GM12875 (cell line): ENCODE data around the gene TLE4.

Experiments used
- H3K4me3 ChIP-seq: one replicate; pipeline ENCODE4 v1.5.1; 2011; ENCODE audit warnings: low read depth, low read length, control low read depth
- TF ChIP-seq, protein P1 (sequence below): IDR thresholded peaks from 2 replicates; pipeline ENCODE4 v1.5.1; 2011; ENCODE audit warnings: low read depth, mild to moderate bottlenecking, control low read depth, inconsistent platforms, low read length, moderate library complexity, borderline replicate concordance; ENCODE audit not compliant: insufficient read depth

Gene TLE4

DNA sequence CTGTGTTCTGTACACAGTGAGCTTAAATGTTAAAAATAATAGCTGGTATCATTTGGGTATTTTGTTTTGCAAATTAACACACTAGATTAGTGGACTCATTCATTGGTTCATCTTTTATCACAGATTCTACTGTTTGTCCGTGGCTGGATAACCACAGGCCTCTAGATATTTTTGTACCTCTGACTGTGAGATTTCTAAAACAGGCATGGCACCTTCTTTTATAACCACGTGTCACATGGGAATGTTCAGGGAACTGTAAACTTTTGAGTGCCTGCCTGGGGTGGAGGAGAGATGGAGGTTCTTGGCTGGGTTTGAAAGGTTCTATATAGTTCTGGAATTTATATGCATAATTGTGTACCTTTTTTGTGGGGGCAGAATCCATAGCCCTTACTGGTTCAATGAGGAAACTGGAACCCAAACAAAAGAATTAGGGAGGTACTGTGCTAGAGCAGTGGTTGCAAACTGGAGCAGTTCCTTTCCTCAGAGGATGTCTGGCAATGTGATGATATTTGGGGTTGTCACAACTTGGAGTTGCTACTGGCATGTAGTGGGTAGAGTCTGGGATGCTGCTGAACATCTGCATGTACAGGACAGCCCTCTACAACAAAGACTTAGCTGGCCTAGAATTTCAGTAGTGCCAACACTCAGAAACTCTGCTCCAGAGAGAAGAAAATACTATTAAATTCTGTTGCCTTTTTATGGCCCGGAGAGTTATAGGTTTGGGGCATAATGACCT, 16.9 kb downstream of the TLE4 start:
- TF ChIP-seq, protein P1, sequence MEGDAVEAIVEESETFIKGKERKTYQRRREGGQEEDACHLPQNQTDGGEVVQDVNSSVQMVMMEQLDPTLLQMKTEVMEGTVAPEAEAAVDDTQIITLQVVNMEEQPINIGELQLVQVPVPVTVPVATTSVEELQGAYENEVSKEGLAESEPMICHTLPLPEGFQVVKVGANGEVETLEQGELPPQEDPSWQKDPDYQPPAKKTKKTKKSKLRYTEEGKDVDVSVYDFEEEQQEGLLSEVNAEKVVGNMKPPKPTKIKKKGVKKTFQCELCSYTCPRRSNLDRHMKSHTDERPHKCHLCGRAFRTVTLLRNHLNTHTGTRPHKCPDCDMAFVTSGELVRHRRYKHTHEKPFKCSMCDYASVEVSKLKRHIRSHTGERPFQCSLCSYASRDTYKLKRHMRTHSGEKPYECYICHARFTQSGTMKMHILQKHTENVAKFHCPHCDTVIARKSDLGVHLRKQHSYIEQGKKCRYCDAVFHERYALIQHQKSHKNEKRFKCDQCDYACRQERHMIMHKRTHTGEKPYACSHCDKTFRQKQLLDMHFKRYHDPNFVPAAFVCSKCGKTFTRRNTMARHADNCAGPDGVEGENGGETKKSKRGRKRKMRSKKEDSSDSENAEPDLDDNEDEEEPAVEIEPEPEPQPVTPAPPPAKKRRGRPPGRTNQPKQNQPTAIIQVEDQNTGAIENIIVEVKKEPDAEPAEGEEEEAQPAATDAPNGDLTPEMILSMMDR: no peak
- H3K4me3 ChIP-seq: no peak overlapping the region

DNA sequence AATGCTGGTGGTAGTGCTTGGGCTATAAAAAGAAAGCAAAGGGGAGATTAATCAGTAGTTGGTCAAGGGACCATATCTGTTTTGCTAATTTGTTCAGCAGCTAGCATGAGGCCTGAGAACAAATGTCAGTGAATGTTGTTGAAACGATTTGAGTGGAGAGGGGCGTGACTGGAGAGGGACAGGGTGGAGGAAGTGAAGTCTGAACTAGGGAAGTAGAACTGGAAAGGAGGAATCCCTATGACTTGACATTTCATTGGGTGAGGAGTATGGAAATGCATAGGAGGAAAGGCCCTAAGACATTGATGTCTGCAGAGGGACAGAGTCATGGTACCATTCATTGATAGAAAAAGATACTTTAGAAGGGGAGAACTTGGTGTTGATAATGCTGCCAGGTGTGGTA, 19.7 kb downstream of the TLE4 start:
- TF ChIP-seq, protein P1: no peak
- no peak overlapping the region for H3K4me3 ChIP-seq

DNA sequence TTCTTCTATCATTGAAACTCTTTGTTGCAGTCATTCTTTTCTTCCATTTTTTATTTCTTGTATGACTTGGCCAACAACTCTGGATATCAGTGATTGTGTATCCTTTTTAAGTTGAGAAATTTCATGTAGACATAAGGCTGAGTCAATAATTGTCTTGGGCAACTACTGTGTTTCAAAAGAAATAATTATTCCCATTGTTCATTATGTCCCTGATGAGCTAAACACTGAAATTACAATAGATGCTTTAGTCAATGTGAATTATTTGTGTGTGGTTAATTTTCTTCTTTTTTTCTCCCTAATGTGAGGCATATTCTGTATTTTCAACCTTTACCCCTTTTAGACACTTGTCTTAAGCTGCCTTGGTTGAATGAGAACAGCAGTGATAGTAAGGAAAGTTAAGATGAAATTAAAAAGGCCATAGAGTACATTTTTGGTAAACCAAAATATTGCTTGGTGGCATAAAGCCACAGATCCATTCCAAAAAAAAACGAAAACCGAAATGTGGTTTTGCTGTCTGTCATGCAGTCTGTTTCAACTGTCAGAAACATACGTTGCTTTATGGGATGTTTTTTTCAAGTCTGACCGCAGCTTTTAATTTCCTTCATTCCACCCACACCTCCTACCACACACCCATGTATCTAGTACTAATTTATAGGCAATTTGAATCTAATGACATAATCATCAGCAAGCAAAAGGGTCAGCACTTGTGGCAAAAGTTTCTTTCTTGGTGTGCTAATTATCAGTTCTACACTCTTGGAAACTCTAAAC, 21.1 kb downstream of the TLE4 start:
- H3K4me3 ChIP-seq: no peak overlapping the region
- TF ChIP-seq, protein P1: no peak

DNA sequence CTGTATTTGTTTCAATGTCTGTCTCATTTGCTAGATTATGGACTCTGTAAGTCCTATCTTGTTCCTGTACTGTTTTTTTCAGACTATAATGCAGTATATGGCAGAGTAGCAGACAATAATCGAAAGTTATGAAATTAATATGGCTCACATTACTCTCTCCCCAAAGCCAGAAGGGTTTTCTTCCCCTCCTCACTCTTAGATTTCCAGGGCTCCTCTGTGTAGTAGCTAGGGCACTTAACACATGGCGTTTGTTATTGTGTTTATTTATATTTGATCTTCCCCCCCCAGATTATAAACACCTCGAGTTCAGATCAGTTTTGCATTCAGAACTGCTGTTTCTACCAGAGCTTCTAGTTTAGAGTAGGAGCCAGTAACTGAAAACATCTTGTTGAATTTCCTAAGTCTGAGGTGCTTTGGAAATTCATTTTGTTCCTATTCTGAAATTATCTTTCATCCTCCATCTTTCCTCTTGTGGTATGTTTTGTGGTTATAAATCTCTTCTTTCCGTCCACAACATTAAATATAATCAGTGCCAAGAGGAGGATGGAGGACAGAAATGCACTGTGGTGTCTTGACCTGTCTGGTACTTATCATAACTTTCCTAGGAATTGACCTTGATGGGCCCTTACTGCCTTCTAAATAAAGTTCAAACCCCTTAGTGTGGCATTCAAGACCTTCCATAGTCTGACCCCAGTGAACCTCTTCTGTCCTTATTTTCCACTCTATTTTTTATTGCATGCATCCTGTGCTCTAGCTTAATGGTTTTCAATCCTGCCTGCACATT, 27.0 kb downstream of the TLE4 start:
- H3K4me3 ChIP-seq: no peak overlapping the region
- TF ChIP-seq, protein P1: no peak

DNA sequence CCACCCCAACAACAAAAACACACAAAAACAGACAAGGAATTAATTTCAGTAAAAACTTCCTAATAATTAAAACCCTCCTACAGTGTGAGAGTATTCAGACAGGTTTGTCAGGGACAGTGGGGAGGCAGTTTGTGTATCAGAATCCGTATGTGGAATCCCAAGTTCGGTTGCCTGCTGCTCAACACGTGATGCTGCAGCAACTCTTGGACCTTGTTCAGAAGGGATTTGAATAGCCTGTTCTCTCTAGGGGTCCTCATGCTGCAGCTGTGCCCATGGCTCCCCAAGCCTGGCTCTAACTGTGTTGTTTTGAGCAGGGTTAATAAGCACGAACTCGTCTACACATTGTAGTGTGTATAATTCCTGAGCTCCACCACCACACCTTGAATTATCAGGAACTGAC, 28.7 kb downstream of the TLE4 start:
- TF ChIP-seq, protein P1: no peak
- H3K4me3 ChIP-seq: no peak overlapping the region

DNA sequence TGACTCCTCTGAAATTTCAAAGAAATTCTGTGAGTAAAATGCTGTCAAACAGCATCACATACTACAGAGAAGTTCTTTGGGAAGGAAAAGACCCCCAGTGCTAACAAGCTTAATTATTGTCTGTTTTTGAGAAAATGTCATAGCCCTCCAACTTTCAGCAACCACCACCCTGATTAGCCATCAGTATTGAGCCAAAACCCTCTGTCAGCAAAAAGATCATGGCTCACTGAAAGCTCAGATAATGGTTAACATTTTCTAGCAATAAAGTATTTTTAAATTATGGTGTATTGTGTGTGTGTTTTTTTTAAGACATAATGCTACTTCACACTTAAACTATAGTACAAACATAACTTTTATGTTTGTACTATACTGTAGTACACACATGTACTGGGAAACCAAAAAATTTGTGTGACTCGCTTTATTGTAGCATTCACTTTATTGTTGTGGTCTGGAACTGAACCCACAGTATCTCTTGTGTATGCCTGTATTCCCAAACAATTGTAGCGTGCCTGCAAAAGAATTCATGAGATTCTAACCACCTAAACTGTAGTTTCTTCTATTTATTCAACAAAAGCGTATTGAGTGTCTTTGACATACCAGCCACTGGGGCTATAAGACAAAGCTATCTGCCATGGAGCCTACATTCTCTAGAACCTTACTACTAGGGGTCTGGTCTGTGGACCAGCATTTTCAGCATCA, 31.6 kb downstream of the TLE4 start:
- TF ChIP-seq, protein P1: no peak
- H3K4me3 ChIP-seq: no peak overlapping the region
